Smooth muscle cell (in vitro differentiated cells): Measurements from ENCODE around the gene IGF2. TPM values are rescaled to one million over a fixed set of nuclear protein-coding genes. Genes with fewer than 3 reads are reported as not detected.

Experiments used
- DNase-seq: peaks from one replicate; lab custom pipeline; 2025; ENCODE audit not compliant: unreplicated experiment; lab: John Stamatoyannopoulos, UW
- H2AFZ ChIP-seq: fragments of 200-600 bp; sonication (generic); 2 replicates; pipeline ENCODE4 v1.6.0; 2016; ENCODE audit warnings: antibody characterized with exemption, low read depth, mild to moderate bottlenecking
- H3F3A ChIP-seq: fragments of 200-600 bp; sonication (generic); 2 replicates; pipeline ENCODE4 v1.6.0; 2017; ENCODE audit warnings: antibody characterized with exemption, low read depth
- H3K27ac ChIP-seq: fragments of 200-600 bp; sonication (generic); 2 replicates; pipeline ENCODE4 v1.5.1; 2016; ENCODE audit warnings: low read depth, mild to moderate bottlenecking
- H3K27me3 ChIP-seq: fragments of 200-600 bp; sonication (generic); 2 replicates; pipeline ENCODE4 v1.6.1; 2016; ENCODE audit warnings: low read depth, mild to moderate bottlenecking
- H3K36me3 ChIP-seq: fragments of 200-600 bp; sonication (generic); 2 replicates; pipeline ENCODE4 v1.5.1; 2016; ENCODE audit warnings: low read depth
- H3K4me1 ChIP-seq: fragments of 200-600 bp; sonication (generic); 2 replicates; pipeline ENCODE4 v1.5.1; 2016; ENCODE audit warnings: low read depth
- H3K4me2 ChIP-seq: fragments of 200-600 bp; sonication (generic); 2 replicates; pipeline ENCODE4 v1.6.0; 2016; ENCODE audit warnings: mild to moderate bottlenecking
- H3K4me3 ChIP-seq: fragments of 200-600 bp; sonication (generic); 2 replicates; pipeline ENCODE4 v1.5.1; 2016; ENCODE audit warnings: mild to moderate bottlenecking
- H3K79me2 ChIP-seq: fragments of 200-600 bp; sonication (generic); 2 replicates; pipeline ENCODE4 v1.6.0; 2016; ENCODE audit warnings: low read depth, mild to moderate bottlenecking
- H3K9ac ChIP-seq: fragments of 200-600 bp; sonication (generic); 2 replicates; pipeline ENCODE4 v1.6.0; 2016; ENCODE audit warnings: low read depth
- H3K9me3 ChIP-seq: fragments of 200-600 bp; sonication (generic); replicated peaks from 2 replicates; pipeline ENCODE4 v1.5.1; 2016; ENCODE audit warnings: low read depth
- H4K20me1 ChIP-seq: fragments of 200-600 bp; sonication (generic); 2 replicates; pipeline ENCODE4 v1.6.0; 2016; ENCODE audit warnings: low read depth
- WGBS: methylation state at CpG from one replicate; pipeline ENCODE4 v1.1.7; 2016; ENCODE audit warnings: low lambda C conversion rate; 5-methylcytosine and 5-hydroxymethylcytosine counted together
- polyA plus RNA-seq: library from polyadenylated mRNA; unstranded; fragments of >200 nt; fragmentation: Nextera tagmentation; extraction: Ambion mirVana; gene quantifications from 2 replicates; pipeline ENCODE4 v1.2.1, GENCODE V29; 2016
- total RNA-seq: library from RNA; depleted of rRNA; stranded (reverse); fragments of >200 nt; gene quantifications from 2 replicates; pipeline ENCODE4 v1.2.3, GENCODE V29; 2014
- TF ChIP-seq, protein P1 (sequence below): fragments of 200-600 bp; sonication (generic); IDR thresholded peaks from 2 replicates; pipeline ENCODE4 v1.5.1; 2017; ENCODE audit warnings: borderline replicate concordance, mild to moderate bottlenecking, antibody characterized with exemption; ENCODE audit not compliant: insufficient read depth, poor library complexity, severe bottlenecking

The IGF2 gene
- total and polyA plus RNA-seq, 2 experiments from 2014 or later: 2,086 to 3,877 TPM

DNA sequence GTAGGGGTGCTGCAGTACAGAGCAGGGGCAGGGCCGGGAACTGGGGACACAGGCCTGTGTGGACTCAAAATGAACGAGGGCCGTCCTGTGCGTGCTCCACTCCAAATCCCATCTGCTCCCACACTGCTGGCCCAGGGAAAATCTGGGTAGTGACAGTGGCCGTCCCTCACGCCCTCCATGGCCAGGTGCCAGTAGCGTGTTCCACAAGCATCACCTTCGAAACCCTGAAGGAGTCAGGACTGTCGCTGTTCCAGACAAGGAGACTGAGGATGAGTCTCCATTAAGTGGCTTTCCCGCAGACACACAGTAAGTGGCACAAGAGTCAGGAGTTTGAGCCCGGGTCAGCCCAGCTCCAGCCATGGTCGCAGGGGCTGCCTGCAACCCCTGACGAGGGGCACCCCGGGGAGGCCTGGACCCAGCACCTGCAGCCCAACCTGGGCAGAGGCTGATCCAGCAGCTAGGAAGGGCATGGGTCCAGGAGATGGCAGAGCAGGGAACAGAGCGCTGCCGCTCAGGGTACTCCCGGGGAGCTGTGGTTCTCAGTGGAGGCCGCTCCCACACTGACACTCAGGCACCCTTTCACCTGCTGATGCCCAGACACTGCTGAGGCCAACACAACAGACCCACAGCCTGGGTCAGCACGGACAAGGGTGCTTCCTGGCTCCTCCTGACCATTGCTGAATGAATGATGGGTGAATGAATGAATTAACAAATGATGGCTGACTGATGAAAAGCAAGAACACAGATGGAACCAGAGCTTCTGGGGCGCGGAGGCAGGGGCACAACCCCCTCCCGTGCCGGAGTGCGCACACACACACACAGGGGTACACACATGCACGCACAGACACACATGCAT is 35.3 kb downstream of the IGF2 start:
- Histone ChIP-seq H3K36me3 (no peaks in the 10 kb centered on the region), H3K27me3 (no peaks in the 10 kb centered on the region), H3K27ac (no peak overlapping the region), H3K79me2 (no peaks in the 10 kb centered on the region), H3F3A (no peaks in the 10 kb centered on the region), H2AFZ (no peak overlapping the region), H3K9ac (no peak overlapping the region), H3K4me1 (no peaks in the 10 kb centered on the region), H3K9me3 (no peaks in the 10 kb centered on the region), H3K4me3 (no peak overlapping the region), H3K4me2 (no peak overlapping the region), H4K20me1 (no peaks in the 10 kb centered on the region)
- WGBS: 97% methylated on average over 25 of the region's 25 CpGs
- TF ChIP-seq, protein P1, sequence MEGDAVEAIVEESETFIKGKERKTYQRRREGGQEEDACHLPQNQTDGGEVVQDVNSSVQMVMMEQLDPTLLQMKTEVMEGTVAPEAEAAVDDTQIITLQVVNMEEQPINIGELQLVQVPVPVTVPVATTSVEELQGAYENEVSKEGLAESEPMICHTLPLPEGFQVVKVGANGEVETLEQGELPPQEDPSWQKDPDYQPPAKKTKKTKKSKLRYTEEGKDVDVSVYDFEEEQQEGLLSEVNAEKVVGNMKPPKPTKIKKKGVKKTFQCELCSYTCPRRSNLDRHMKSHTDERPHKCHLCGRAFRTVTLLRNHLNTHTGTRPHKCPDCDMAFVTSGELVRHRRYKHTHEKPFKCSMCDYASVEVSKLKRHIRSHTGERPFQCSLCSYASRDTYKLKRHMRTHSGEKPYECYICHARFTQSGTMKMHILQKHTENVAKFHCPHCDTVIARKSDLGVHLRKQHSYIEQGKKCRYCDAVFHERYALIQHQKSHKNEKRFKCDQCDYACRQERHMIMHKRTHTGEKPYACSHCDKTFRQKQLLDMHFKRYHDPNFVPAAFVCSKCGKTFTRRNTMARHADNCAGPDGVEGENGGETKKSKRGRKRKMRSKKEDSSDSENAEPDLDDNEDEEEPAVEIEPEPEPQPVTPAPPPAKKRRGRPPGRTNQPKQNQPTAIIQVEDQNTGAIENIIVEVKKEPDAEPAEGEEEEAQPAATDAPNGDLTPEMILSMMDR: no peak
- DNase-seq: no peak

DNA sequence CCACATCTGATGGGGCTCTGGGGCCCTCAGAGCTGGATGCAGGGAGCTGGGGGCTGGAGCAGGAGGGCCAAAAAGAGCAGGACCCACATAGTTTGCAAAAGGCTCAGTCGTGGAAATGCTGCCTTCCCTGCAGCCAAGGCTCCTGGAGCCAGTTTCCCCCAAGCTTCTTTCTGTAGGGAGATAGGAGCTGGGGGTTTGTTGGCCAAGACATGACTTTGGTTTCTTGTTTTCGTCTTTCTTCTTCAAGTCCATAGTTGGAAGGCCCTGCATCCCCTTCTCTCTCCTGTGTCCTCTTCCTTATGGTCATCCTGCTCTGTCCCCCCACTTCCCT is 36.3 kb downstream of the IGF2 start:
- no peak overlapping the region for H3K4me3 ChIP-seq
- no peaks in the 10 kb centered on the region for H3K79me2 ChIP-seq
- H3K36me3 ChIP-seq: no peaks in the 10 kb centered on the region
- no peaks in the 10 kb centered on the region for H3K27me3 ChIP-seq
- peaks cover under 1% of the 10 kb centered on the region for H3K4me1 ChIP-seq
- 91% methylated on average over 2 of the region's 2 CpGs for WGBS
- H3F3A ChIP-seq: no peaks in the 10 kb centered on the region
- H3K27ac ChIP-seq: no peak overlapping the region
- no peak overlapping the region for H3K9ac ChIP-seq
- DNase-seq: no peak
- no peaks in the 10 kb centered on the region for H3K9me3 ChIP-seq
- no peak overlapping the region for H2AFZ ChIP-seq
- no peak overlapping the region for H3K4me2 ChIP-seq
- no peaks in the 10 kb centered on the region for H4K20me1 ChIP-seq
- TF ChIP-seq, protein P1: no peak

GRCh38 chr11:2102132-2102882 is 36.9 kb downstream of the IGF2 start:
- no peaks in the 10 kb centered on the region for H3K36me3 ChIP-seq
- no peak overlapping the region for H2AFZ ChIP-seq
- no peaks in the 10 kb centered on the region for H3K27me3 ChIP-seq
- no peaks in the 10 kb centered on the region for H3K79me2 ChIP-seq
- no peaks in the 10 kb centered on the region for H3F3A ChIP-seq
- peaks cover 6% of the 10 kb centered on the region for H3K4me1 ChIP-seq
- TF ChIP-seq, protein P1: no peak
- H3K9me3 ChIP-seq: no peaks in the 10 kb centered on the region
- H3K4me3 ChIP-seq: no peak overlapping the region
- no peak overlapping the region for H3K27ac ChIP-seq
- DNase-seq: no peak
- H4K20me1 ChIP-seq: no peaks in the 10 kb centered on the region
- no peak overlapping the region for H3K4me2 ChIP-seq
- WGBS: 90% methylated on average over 8 of the region's 8 CpGs
- no peak overlapping the region for H3K9ac ChIP-seq
